A549 (cell line): Measurements from ENCODE around the gene CEBPZOS. TPM values are rescaled to one million over a fixed set of nuclear protein-coding genes. Genes with fewer than 3 reads are reported as not detected.

Experiments used
- ATAC-seq, 2 experiments: fragments of 200-7000 bp in 1 of 2; fragments of >200 bp in 1 of 2; cut with Nextera tagmentation in 1 of 2; cut with Tn5 transposase in 1 of 2; 3 replicates each; pipeline versions ENCODE4 v1.8.0 to v1.9.1; 2018 to 2020; ENCODE audit warnings: mild to moderate bottlenecking in 1 of 2, moderate library complexity in 1 of 2
- CTCF ChIA-PET: fragments of 300-600 bp; sonication (Branson Sonifier 250); formaldehyde crosslinking; extraction: SDS; loops from one replicate; lab custom pipeline; 2021; ENCODE audit warnings: antibody characterized with exemption, inconsistent platforms; lab: Yijun Ruan, JAX
- POLR2A ChIA-PET: fragments of 350-600 bp; formaldehyde crosslinking; extraction: SDS; loops from one replicate; lab custom pipeline; 2021; ENCODE audit warnings: antibody characterized with exemption, inconsistent platforms; lab: Yijun Ruan, JAX
- DNase-seq, 2 experiments: peaks; one replicate each; pipeline versions ENCODE4 v3.0.0 to v3.0.0-alpha.2; 2011 to 2016; ENCODE audit warnings: low read depth in 1 of 2, low spot score in 1 of 2
- FAIRE-seq: peaks from 2 replicates; lab custom pipeline; 2011; peaks lifted over from hg19 to GRCh38; lab: Jason Lieb, UNC
- H3K27ac ChIP-seq, 2 experiments: fragments of >200 bp; sonication (Bioruptor Twin); formaldehyde crosslinking; 3 replicates each; pipeline ENCODE4 v1.5.1; 2016 to 2017
- H3K4me1 ChIP-seq: fragments of >200 bp; sonication (Bioruptor Twin); formaldehyde crosslinking; 3 replicates; pipeline ENCODE4 v1.6.1; 2016
- H3K4me2 ChIP-seq: fragments of >200 bp; sonication (Bioruptor Twin); formaldehyde crosslinking; 3 replicates; pipeline ENCODE4 v1.6.1; 2016
- H3K4me3 ChIP-seq: fragments of >200 bp; sonication (Bioruptor Twin); formaldehyde crosslinking; 3 replicates; pipeline ENCODE4 v1.5.1; 2016
- H3K9me3 ChIP-seq: fragments of >200 bp; sonication (Bioruptor Twin); formaldehyde crosslinking; 3 replicates; pipeline ENCODE4 v1.6.1; 2016
- BCL3 ChIP-seq: fragments of >200 bp; sonication (Bioruptor Twin); formaldehyde crosslinking; IDR thresholded peaks from 3 replicates; pipeline ENCODE4 v1.6.1; 2016
- CBX8 ChIP-seq: fragments of 200-600 bp; sonication (generic); IDR thresholded peaks from 2 replicates; pipeline ENCODE4 v1.6.1; 2016
- EHF ChIP-seq: fragments of 250-450 bp; sonication (Bioruptor Pico); IDR thresholded peaks from 2 replicates; pipeline ENCODE4 v1.5.0; 2020; ENCODE audit warnings: mild to moderate bottlenecking
- EHMT2 ChIP-seq: fragments of 200-600 bp; sonication (generic); IDR thresholded peaks from 2 replicates; pipeline ENCODE4 v1.6.1; 2016; ENCODE audit warnings: antibody characterized with exemption, low read depth, mild to moderate bottlenecking, moderate library complexity
- ELK1 ChIP-seq: fragments of 150-350 bp; IDR thresholded peaks from 2 replicates; pipeline ENCODE4 v1.6.1; 2014; ENCODE audit warnings: low read depth, mild to moderate bottlenecking, low read length
- EP300 ChIP-seq, 2 experiments: fragments of >200 bp; sonication (Bioruptor Twin); formaldehyde crosslinking; IDR thresholded peaks; 2 replicates in 1 of 2; 3 replicates in 1 of 2; pipeline ENCODE4 v1.6.1; 2016 to 2017
- FOSL2 ChIP-seq, 2 experiments: fragments of 450-650 bp in 1 of 2; fragments of >200 bp in 1 of 2; sonication (Bioruptor Twin) in 1 of 2; formaldehyde crosslinking; IDR thresholded peaks; 2 replicates each; pipeline versions ENCODE4 v1.5.0 to v1.6.1; 2016 to 2020; ENCODE audit warnings: mild to moderate bottlenecking in 1 of 2, moderate library complexity in 1 of 2
- HDAC2 ChIP-seq: fragments of 200-600 bp; sonication (generic); IDR thresholded peaks from 2 replicates; pipeline ENCODE4 v1.6.1; 2016
- JUN ChIP-seq, 2 experiments: fragments of >200 bp; sonication (Bioruptor Twin); formaldehyde crosslinking; IDR thresholded peaks; 2 replicates in 1 of 2; 3 replicates in 1 of 2; pipeline ENCODE4 v1.6.1; 2016 to 2017
- JUNB ChIP-seq: fragments of >200 bp; sonication (Bioruptor Twin); formaldehyde crosslinking; IDR thresholded peaks from 2 replicates; pipeline ENCODE4 v1.6.1; 2016
- KDM1A ChIP-seq: fragments of 200-600 bp; sonication (generic); IDR thresholded peaks from 2 replicates; pipeline ENCODE4 v1.6.1; 2016; ENCODE audit warnings: low read depth, mild to moderate bottlenecking
- MAFK ChIP-seq: fragments of 450-650 bp; IDR thresholded peaks from 2 replicates; pipeline ENCODE4 v1.6.1; 2014; ENCODE audit not compliant: partially characterized antibody
- NPAS2 ChIP-seq: fragments of 250-450 bp; sonication (Bioruptor Pico); IDR thresholded peaks from 2 replicates; pipeline ENCODE4 v1.8.0; 2022; ENCODE audit warnings: mild to moderate bottlenecking, moderate library complexity, borderline replicate concordance
- PBX3 ChIP-seq: IDR thresholded peaks from 2 replicates; pipeline ENCODE4 v1.6.1; 2012
- PHF8 ChIP-seq: fragments of 200-600 bp; sonication (generic); IDR thresholded peaks from 2 replicates; pipeline ENCODE4 v1.6.1; 2016; ENCODE audit warnings: low read depth, mild to moderate bottlenecking, antibody characterized with exemption, moderate library complexity, borderline replicate concordance
- POLR2A ChIP-seq: IDR thresholded peaks from 2 replicates; pipeline ENCODE4 v1.6.1; 2012; ENCODE audit warnings: mild to moderate bottlenecking, low read length
- RARB ChIP-seq: fragments of 250-450 bp; sonication (Bioruptor Pico); IDR thresholded peaks from 2 replicates; pipeline ENCODE4 v1.8.0; 2021; ENCODE audit warnings: mild to moderate bottlenecking, moderate library complexity
- REST ChIP-seq: fragments of 200-600 bp; sonication (generic); IDR thresholded peaks from 2 replicates; pipeline ENCODE4 v1.6.1; 2016; ENCODE audit warnings: antibody characterized with exemption, mild to moderate bottlenecking, moderate library complexity
- ZC3H11A ChIP-seq: fragments of 450-650 bp; IDR thresholded peaks from 2 replicates; pipeline ENCODE4 v1.6.1; 2014; ENCODE audit warnings: antibody characterized with exemption, mild to moderate bottlenecking
- WGBS: methylation state at CpG from one replicate; pipeline ENCODE4 v1.1.6; 2017; ENCODE audit errors: missing lambda C conversion rate; 5-methylcytosine and 5-hydroxymethylcytosine counted together
- polyA minus RNA-seq: library from RNA; depleted of rRNA, polyadenylated mRNA; stranded (reverse); fragments of >200 nt; gene quantifications from 2 replicates; pipeline ENCODE4 v1.2.3, GENCODE V29; 2011; rRNA and poly(A)+ RNA removed
- polyA plus RNA-seq, 4 experiments: library from polyadenylated mRNA; depleted of rRNA in 3 of 4; stranded (reverse); fragments of >200 nt; fragmentation: RNase III in 1 of 4; extraction: RNeasy Plus Mini Kit Qiagen cat#74134 plus additional on column Dnase treatment in 1 of 4; gene quantifications; 2 replicates in 3 of 4; 3 replicates in 1 of 4; pipeline ENCODE4 v1.2.3, GENCODE V29; 2011 to 2017
- TF ChIP-seq, protein P1 (sequence below): fragments of >200 bp; sonication (Bioruptor Twin); formaldehyde crosslinking; IDR thresholded peaks from 3 replicates; pipeline ENCODE4 v1.5.1; 2016
- TF ChIP-seq, protein P2 (sequence below): fragments of 250-450 bp; sonication (Bioruptor Pico); IDR thresholded peaks from 2 replicates; pipeline ENCODE4 v1.5.0; 2020; ENCODE audit warnings: low read depth, mild to moderate bottlenecking, moderate library complexity
- TF ChIP-seq, protein P3 (sequence below): IDR thresholded peaks from 2 replicates; pipeline ENCODE4 v1.6.1; 2012; ENCODE audit warnings: low read depth, borderline replicate concordance
- TF ChIP-seq, protein P4 (sequence below): fragments of >200 bp; sonication (Bioruptor Twin); formaldehyde crosslinking; IDR thresholded peaks from 2 replicates; pipeline ENCODE4 v1.6.1; 2016
- TF ChIP-seq, protein P5 (sequence below): fragments of 250-450 bp; sonication (Bioruptor Pico); IDR thresholded peaks from 2 replicates; pipeline ENCODE4 v1.5.0; 2021; ENCODE audit warnings: mild to moderate bottlenecking, moderate library complexity, borderline replicate concordance

CEBPZOS gene
- 78.1 and 87.4 TPM in 2 replicates for polyA plus RNA-seq (2011; rRNA removed)
- polyA plus RNA-seq (2012; cell fraction: cytosol; rRNA removed): 32.8 and 33.3 TPM in 2 replicates
- 8.1 and 18.3 TPM in 2 replicates for polyA plus RNA-seq (2012; cell fraction: nucleus; rRNA removed)
- polyA plus RNA-seq (2017; fragmentation: RNase III; extraction: RNeasy Plus Mini Kit Qiagen cat#74134 plus additional on column Dnase treatment): 55.9 to 69.2 TPM (median 61.3 TPM) in 3 replicates
- polyA minus RNA-seq: 22.6 and 22.7 TPM in 2 replicates

- WGBS: under 1% methylated on average over 53 of the region's 72 CpGs
- POLR2A ChIA-PET: interaction anchor here (0.9 to 1.2 kb wide), 4 partner anchors 36 to 41 kb away, joined by 3 to 5 read pairs (median 4); partner anchors contain the start of gene EIF2AK2
- Histone ChIP-seq H3K4me3 (peak within 1 kb of the TSS; percentile 70), H3K4me2 (peak within 1 kb of the TSS; percentile 99), H3K9me3 (no peaks in the 10 kb centered on the region), H3K27ac (peak within 1 kb of the TSS; percentile 81 to 91), H3K4me1 (peaks cover 12% of the 10 kb centered on the region)
- FAIRE-seq: peak; percentile 59
- peak; percentile 87 to 89 for ATAC-seq
- peak; percentile 88 to 92 for DNase-seq
- CTCF ChIA-PET: interaction anchor here (0.6 to 2.5 kb wide), 4 partner anchors 12 to 103 kb away, joined by 3 to 7 read pairs (median 3); partner anchors contain the start of genes CEBPZ and NDUFAF7
- no peak for TF ChIP-seq RARB (CRISPR knock-in tag)
- TF ChIP-seq NPAS2 (CRISPR knock-in tag): no peak
- TF ChIP-seq CBX8: no peak
- TF ChIP-seq MAFK: no peak
- no peak for TF ChIP-seq HDAC2
- no peak for TF ChIP-seq KDM1A
- TF ChIP-seq REST: no peak
- TF ChIP-seq PHF8: peak; percentile 87
- TF ChIP-seq, protein P1, sequence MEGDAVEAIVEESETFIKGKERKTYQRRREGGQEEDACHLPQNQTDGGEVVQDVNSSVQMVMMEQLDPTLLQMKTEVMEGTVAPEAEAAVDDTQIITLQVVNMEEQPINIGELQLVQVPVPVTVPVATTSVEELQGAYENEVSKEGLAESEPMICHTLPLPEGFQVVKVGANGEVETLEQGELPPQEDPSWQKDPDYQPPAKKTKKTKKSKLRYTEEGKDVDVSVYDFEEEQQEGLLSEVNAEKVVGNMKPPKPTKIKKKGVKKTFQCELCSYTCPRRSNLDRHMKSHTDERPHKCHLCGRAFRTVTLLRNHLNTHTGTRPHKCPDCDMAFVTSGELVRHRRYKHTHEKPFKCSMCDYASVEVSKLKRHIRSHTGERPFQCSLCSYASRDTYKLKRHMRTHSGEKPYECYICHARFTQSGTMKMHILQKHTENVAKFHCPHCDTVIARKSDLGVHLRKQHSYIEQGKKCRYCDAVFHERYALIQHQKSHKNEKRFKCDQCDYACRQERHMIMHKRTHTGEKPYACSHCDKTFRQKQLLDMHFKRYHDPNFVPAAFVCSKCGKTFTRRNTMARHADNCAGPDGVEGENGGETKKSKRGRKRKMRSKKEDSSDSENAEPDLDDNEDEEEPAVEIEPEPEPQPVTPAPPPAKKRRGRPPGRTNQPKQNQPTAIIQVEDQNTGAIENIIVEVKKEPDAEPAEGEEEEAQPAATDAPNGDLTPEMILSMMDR: no peak
- TF ChIP-seq ELK1: no peak
- TF ChIP-seq POLR2A: peak; percentile 91
- no peak for TF ChIP-seq EHMT2
- TF ChIP-seq EP300 (IDR thresholded peaks at IDR 0.05): no peak
- TF ChIP-seq BCL3: peak; percentile 88
- TF ChIP-seq, protein P2, sequence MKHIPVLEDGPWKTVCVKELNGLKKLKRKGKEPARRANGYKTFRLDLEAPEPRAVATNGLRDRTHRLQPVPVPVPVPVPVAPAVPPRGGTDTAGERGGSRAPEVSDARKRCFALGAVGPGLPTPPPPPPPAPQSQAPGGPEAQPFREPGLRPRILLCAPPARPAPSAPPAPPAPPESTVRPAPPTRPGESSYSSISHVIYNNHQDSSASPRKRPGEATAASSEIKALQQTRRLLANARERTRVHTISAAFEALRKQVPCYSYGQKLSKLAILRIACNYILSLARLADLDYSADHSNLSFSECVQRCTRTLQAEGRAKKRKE: no peak
- no peak for TF ChIP-seq FOSL2 (IDR thresholded peaks at IDR 0.05)
- no peak for TF ChIP-seq FOSL2 (CRISPR knock-in tag; IDR thresholded peaks at IDR 0.05)
- TF ChIP-seq, protein P3, sequence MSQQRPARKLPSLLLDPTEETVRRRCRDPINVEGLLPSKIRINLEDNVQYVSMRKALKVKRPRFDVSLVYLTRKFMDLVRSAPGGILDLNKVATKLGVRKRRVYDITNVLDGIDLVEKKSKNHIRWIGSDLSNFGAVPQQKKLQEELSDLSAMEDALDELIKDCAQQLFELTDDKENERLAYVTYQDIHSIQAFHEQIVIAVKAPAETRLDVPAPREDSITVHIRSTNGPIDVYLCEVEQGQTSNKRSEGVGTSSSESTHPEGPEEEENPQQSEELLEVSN: peak; percentile 93
- TF ChIP-seq JUN (IDR thresholded peaks at IDR 0.05): peak; percentile 77 to 90; a peak in 3 of 5 replicates
- TF ChIP-seq, protein P4, sequence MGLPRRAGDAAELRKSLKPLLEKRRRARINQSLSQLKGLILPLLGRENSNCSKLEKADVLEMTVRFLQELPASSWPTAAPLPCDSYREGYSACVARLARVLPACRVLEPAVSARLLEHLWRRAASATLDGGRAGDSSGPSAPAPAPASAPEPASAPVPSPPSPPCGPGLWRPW: no peak
- no peak for TF ChIP-seq JUNB
- TF ChIP-seq EHF (CRISPR knock-in tag): no peak
- TF ChIP-seq, protein P5, sequence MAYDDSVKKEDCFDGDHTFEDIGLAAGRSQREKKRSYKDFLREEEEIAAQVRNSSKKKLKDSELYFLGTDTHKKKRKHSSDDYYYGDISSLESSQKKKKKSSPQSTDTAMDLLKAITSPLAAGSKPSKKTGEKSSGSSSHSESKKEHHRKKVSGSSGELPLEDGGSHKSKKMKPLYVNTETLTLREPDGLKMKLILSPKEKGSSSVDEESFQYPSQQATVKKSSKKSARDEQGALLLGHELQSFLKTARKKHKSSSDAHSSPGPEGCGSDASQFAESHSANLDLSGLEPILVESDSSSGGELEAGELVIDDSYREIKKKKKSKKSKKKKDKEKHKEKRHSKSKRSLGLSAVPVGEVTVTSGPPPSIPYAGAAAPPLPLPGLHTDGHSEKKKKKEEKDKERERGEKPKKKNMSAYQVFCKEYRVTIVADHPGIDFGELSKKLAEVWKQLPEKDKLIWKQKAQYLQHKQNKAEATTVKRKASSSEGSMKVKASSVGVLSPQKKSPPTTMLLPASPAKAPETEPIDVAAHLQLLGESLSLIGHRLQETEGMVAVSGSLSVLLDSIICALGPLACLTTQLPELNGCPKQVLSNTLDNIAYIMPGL: peak; percentile 74; the same call in 1 of the 2 replicates
- TF ChIP-seq PBX3: no peak
- no peak for TF ChIP-seq ZC3H11A
Measured at GRCh38 chr2:37196320-37197195, at the start of gene CEBPZOS. Gene CEBPZOS, plus strand, starts transcription at chr2:37196496. Its CDS starts 3,209 bp downstream, at chr2:37199705.
